WI38 (cell line): ENCODE measurements around the gene EVI5L.

Source experiments
- H3K4me3 ChIP-seq: 2 replicates; pipeline ENCODE4 v1.5.1; 2011; ENCODE audit warnings: low read depth, mild to moderate bottlenecking, control low read depth, low read length
- TF ChIP-seq, protein P1 (sequence below): IDR thresholded peaks from 2 replicates; pipeline ENCODE4 v1.5.1; 2012; ENCODE audit warnings: low read depth, mild to moderate bottlenecking, control low read depth, low read length

Gene EVI5L

DNA sequence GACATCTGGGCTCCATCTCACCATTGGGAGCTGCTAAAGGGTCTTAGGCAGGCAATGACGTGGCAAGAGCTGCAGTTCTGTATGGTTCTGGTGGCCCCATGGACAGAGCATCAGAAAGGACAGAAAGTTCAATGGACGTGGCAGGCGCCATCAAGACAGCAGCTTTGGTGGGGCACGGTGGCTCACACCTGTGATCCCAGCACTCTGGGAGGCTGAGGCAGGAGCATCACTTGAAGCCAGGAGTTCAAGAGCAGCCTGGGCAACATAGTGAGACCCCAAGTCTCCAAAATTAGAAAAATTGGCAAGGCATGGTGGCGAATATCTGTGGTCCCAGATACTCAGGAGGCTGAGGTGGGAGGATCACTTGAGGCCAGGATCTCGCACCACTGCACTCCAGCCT is 9.5 kb downstream of the EVI5L start:
- TF ChIP-seq, protein P1, sequence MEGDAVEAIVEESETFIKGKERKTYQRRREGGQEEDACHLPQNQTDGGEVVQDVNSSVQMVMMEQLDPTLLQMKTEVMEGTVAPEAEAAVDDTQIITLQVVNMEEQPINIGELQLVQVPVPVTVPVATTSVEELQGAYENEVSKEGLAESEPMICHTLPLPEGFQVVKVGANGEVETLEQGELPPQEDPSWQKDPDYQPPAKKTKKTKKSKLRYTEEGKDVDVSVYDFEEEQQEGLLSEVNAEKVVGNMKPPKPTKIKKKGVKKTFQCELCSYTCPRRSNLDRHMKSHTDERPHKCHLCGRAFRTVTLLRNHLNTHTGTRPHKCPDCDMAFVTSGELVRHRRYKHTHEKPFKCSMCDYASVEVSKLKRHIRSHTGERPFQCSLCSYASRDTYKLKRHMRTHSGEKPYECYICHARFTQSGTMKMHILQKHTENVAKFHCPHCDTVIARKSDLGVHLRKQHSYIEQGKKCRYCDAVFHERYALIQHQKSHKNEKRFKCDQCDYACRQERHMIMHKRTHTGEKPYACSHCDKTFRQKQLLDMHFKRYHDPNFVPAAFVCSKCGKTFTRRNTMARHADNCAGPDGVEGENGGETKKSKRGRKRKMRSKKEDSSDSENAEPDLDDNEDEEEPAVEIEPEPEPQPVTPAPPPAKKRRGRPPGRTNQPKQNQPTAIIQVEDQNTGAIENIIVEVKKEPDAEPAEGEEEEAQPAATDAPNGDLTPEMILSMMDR, result no peak

DNA sequence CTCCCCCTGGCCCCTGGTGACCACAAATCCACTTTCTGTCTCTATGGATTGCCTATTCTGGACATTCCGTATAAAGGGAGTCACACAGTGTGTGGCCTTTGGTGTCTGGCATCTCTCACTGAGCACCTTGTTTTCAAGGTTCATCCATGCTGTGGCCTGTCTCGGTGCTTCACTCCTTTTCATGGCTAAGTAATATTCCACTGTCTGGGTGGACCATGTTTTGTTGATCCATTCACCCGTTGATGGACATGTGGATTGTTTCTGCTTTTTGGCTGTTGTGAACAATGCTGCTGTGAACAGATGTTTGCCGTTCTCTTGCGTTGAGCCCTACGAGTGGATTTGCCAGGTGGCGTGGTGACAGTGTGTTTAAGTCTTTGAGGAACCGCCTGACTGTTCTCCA is 10.6 kb downstream of the EVI5L start:
- no peak overlapping the region for H3K4me3 ChIP-seq
- TF ChIP-seq, protein P1, result no peak

More for the DNA sequence above, 9.5 kb downstream of the EVI5L start:
- no peak overlapping the region for H3K4me3 ChIP-seq

DNA sequence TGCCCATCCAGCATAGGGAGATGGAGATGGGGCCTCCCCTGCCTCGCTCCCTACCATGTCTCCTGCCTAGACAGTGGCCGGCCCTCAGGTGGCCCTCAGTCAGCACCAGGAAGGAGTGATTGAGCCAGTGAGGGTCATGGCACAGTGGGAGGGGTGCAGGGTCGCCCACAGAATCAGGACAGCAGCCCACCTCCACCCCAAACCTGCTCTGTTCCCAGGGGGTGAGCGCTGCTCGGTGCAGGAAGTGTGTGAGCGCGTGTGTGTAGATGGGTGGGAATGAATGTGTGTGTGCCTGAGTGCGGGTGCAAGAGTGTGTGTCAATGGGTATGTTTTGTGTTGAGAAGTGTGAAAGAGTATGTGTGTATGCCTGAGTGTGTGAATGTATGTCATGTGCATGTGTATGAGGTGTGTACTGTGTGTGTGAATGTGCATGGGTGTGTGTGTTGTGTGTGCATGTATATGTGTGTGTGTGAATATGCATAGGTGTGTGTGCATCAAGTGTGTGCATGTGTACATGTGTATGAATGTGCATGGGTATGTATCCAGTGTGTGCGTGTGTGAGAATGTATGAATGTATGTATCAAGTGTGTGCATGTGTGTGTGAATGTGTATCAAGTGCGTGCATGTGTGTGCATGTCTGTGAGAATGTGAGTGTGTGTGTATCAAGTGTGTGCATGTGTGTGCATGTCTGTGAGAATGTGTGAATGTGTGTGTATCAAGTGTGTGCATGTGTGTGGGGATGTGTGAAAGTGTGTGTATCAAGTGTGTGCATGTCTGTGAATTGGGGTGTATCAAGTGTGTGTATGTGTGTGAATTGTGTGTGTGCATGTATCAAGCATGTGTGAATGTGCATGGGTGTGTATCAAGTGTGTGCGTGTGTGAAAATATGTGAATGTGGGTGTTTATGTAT is 12.0 kb downstream of the EVI5L start:
- TF ChIP-seq, protein P1, result no peak
- no peak overlapping the region for H3K4me3 ChIP-seq

DNA sequence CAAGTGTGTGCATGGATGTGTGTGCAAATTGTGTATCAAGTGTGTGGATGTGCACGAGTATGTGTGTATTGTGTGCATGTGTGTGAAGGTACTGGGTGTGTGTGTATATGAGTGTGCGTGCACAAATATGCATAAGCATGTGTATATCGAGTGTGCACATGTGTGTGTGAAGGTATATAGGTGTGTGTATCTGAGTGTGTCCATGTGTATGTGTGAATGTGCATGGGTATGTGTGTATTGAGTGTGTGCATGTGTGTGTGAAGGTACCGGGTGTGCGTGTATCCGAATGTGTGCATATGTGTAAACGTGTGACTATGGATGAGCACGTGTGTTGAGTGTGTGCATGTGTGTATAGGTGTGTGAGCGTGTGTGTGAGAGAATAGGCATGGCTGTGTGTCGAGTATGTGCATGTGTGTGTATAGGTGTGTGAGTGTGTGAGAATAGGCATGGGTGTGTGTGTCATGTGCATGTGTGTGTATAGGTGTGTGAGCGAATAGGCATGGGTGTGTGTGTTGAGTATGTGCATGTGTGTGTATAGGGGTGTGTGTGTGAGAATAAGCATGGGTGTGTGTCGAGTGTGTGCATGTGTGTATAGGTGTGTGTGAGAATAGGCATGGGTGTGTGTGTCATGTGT is 12.8 kb downstream of the EVI5L start:
- TF ChIP-seq, protein P1, result no peak
- H3K4me3 ChIP-seq, result no peak overlapping the region

DNA sequence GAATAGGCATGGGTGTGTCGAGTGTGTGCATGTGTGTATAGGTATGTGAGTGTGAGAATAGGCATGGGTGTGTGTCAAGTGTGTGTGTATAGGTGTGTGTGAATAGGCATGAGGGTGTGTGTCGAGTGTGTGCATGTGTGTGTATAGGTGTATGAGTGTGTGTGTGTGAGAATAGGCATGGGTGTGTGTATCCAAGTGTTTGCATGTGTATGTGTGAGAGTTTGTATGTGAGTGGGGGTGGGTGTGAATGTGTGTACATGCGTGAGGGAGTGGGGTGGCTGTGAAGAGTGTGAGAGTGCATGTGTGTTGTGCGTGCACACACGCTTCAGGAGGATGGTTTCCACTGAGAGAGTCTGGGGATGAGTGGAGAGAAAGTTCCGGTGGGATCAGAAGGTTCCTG is 13.5 kb downstream of the EVI5L start:
- TF ChIP-seq, protein P1, result no peak
- no peak overlapping the region for H3K4me3 ChIP-seq

DNA sequence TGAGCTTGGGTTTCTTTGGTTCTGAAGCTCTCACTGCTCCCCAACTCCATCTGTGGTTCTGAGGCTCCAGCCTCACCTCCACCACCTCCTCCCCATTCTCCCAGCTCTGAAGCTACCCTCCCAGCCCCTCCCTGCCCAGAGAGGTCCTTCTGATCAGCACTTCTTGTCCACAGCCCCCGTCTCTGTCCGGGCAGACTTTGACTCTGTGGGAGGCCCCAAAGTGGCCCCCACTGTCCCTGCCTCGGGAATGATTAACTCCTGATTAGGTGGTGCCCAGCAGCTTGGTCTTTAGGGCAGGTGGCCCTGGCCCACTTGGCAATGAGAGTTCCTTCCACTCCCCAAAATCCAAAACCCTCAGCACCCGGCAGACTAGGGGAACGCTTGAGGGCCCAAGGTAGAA is 14.4 kb downstream of the EVI5L start:
- no peak overlapping the region for H3K4me3 ChIP-seq
- TF ChIP-seq, protein P1, result no peak

DNA sequence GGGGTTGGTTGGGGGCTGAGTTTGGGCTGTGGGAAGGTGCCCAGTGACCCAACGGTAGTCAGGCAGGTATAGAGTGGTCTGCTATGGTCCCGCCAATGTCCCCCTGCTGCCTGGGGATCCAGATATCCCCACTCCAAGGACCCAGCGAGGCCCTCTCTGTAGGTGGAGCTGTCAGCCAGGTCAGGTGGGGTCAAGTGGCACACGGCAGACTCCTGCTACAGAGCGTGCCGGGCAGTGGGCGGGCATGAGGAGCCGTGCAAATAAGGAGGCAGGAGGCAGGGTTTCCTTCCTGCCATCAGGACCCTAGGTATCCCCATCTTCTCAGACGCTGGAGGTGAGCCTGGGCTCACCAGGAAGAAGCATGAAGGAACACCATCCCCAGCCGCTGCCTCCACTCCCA is 14.9 kb downstream of the EVI5L start:
- TF ChIP-seq, protein P1, result no peak
- H3K4me3 ChIP-seq, result no peak overlapping the region
